ENCODE data around the gene TMEM121.
"Not testable (repeated sequence)": the region's sequence is repeated elsewhere in the genome, so short reads cannot be mapped to it uniquely, and the experiment has no call there.

TMEM121 gene

DNA sequence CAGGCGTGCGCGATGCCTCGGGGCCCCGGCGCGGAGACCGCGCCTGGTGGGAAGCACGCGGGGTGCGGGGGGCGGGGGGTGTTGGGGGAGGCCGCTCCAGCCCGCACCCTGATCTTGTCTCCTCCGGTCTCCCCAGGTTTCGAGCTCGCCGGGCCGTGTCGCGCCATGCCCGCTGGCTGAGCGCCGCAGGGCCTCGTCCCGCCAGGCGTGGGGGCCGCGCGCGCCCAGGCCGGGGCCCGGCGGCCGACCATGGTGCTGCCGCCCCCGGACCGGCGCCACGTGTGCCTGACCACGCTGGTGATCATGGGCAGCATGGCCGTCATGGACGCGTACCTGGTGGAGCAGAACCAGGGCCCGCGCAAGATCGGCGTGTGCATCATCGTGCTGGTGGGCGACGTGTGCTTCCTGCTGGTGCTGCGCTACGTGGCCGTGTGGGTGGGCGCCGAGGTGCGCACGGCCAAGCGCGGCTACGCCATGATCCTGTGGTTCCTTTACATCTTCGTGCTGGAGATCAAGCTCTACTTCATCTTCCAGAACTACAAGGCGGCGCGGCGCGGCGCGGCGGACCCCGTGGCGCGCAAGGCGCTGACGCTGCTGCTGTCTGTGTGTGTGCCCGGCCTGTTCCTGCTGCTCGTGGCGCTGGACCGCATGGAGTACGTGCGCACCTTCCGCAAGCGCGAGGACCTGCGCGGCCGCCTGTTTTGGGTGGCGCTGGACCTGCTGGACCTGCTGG, 2.4 kb downstream of the TMEM121 start:
- no peak for DNase-seq (ENCODE audit: low read depth)

DNA sequence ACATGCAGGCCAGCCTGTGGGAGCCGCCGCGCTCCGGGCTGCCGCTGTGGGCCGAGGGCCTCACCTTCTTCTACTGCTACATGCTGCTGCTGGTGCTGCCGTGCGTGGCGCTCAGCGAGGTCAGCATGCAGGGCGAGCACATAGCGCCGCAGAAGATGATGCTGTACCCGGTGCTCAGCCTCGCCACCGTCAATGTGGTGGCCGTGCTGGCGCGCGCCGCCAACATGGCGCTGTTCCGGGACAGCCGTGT, 2.9 kb downstream of the TMEM121 start:
- DNase-seq (ENCODE audit: low read depth): no peak

DNA sequence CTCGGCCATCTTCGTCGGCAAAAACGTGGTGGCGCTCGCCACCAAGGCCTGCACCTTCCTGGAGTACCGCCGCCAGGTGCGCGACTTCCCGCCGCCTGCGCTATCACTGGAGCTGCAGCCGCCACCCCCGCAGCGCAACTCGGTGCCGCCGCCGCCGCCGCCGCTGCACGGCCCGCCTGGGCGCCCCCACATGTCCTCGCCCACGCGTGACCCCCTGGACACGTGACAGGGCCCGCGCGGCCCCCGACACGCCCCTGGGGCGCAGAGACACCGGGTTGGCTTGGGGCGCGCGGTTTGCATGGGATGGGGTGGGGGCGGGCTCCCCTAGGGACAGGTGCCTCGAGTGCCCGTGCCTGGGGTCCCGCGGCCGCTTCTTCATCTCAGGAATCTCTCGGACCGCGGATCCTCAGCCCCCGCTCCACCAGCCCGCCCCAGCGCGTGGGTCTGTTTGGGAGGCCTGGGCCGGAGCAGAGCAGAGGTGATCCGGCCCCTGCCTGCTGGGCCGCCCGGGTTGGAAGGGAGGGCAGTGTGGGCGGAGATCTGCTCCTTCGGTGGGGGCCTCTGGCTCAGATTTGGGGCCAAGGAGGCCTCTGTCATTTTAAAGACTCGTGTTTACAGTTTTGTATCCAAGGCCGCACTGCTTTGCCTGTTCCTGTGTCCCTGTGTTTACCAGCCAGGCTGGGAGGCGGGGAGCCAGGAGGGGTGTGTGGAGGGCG, 3.3 kb downstream of the TMEM121 start:
- no peak for DNase-seq (ENCODE audit: low read depth)

DNA sequence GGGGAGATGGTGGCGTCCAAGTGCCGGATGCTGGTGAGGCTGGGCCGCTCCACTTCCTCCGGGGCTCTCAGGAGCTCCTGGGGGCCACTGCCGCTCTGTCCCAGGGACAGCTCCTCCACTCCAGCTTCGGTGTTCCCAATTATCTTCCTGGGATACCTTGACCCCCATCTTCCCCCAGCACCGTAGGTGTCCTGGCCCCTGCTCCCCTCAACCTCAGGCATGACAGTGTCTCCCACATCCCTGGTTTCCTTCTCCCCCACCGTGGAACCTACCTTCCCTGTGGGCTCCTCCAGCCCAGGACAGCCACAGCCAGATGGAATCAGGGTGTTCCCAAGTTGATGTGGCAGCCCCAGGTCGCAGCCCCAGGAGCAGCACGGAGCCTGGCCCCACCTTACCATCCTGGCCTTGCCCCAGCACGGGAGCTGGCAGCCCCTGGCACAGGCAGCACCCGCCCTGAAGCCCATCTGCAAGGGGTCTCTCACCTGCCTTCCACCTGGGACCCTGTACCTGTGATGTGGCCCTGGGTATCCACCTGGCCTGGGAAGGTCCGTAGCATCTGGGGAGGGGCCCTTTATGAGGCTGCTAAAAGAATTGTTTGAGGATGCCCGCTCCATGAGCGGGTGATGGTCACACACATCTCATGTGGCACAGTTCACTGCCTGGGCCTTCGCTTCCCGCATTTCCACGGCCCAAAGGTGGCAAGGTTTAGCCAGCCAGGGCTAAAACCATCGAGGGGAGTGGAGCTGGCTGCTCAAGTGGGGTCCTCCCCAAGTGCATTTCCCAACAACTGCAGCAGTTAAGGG, 4.1 kb downstream of the TMEM121 start:
- DNase-seq (ENCODE audit: low read depth): no peak

DNA sequence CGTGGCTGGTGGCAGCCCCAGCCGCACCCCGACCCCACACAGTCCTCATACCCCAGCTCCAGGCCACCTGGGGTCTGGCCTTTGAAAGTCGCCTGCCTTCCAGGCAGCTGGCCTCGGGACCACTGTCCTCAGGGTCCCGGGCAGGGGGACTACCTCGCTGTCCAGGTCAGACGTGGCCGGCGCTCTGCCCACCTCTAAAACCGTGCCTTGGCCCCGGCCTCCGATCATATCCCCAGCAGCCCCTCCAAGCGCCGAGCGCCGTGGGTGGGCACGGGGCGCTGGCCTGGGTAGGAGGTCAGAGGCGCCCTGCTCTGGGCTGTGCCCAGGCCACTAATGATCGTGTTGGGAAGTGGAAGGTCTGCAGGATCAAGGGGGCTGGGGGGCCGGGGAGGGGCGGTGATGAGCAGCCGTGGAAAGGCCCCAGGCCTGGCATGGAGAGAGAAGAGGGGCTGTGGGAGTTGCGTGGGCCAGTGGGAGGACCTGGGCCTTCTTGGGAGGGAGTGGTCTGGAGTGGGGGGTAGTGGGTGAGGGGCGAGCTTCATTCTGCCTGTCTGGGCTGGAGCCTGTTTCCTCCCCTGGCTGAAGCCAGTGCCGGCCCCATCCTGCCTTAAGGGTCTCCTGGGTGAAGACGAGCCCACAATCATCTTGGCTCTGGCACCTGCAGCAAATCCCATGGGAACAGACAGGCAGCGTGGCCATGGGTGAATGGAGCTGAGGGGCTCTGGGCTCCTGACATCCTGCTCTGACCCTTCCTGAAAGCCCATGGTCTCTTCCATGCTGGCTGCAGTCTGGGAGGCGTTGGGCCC, 4.9 kb downstream of the TMEM121 start:
- DNase-seq (ENCODE audit: low read depth): no peak

DNA sequence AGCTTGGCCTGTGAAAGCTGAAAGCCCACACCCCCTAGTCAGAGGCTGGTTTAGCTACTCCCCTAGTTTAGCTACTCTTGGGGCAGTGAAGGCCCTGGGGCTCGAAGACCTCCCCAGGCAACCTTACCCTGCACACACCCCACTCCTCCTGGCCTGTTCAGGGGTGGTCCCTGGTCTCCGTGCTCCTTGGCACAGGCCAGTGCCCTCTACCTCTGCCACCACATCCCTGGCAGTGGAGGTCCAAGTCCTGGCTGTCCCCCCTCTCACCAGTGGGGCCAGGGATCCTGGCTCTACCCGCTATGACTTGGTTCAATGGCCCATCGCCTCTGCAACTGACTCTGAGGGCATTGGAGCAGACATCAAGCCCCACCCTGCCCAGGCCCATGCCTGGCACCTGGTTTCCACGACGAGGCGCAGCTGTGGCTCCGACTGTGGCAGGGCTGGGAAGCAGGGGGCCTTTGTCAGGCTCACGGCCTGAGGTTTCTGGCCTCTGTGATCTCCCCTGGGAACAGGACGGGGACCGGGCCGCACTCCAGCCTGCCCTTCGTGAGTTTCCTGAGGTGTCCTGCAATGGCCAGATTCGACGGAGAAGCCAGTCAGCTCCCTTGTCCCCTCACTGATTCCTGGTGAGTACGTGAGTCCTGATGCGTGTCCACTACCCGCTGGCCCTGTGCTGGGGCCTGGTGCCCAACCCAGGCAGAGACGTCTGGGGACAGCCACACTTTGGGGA, 5.7 kb downstream of the TMEM121 start:
- DNase-seq (ENCODE audit: low read depth): no peak

DNA sequence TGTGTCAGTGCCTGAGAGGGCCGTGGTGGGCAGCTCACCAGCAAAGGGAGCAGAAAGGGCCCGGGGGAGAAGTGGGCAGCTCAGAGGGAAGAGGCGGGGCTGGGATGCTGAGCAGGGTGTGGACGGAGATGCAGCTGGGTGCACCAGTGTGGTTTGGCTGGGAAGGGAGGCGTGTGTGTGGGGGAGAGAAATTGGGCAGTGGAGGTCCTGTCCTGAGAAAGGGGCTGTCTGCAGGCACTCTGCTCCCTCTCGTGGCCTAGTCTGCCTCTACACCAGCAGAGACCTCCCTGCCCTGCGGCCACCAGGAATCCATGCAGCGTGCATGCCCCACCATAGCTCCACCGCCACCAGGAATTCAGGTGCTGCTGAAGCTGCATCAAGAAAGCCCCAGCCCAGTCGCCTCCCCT, 6.4 kb downstream of the TMEM121 start:
- DNase-seq (ENCODE audit: low read depth): no peak

DNA sequence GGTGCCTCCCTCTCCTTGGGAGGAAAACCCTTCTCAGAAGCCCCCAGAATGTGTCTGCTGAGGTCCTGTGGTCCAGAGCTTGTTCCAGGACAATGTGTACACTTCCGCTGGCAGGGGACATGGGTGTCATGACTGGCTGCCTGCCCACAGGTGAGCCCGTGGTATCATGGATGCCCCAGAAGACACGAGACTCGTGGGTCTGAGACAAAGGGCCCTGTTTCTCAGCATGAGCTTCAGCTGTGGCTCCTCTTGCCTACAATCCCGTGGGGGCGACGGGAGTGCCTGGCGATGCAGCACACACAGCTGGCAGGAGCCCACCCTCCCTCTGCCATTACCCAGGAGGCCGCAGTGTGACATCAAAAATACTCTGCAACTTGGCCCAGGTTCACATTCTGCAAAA, 7.0 kb downstream of the TMEM121 start:
- no peak for DNase-seq (ENCODE audit: low read depth)

DNA sequence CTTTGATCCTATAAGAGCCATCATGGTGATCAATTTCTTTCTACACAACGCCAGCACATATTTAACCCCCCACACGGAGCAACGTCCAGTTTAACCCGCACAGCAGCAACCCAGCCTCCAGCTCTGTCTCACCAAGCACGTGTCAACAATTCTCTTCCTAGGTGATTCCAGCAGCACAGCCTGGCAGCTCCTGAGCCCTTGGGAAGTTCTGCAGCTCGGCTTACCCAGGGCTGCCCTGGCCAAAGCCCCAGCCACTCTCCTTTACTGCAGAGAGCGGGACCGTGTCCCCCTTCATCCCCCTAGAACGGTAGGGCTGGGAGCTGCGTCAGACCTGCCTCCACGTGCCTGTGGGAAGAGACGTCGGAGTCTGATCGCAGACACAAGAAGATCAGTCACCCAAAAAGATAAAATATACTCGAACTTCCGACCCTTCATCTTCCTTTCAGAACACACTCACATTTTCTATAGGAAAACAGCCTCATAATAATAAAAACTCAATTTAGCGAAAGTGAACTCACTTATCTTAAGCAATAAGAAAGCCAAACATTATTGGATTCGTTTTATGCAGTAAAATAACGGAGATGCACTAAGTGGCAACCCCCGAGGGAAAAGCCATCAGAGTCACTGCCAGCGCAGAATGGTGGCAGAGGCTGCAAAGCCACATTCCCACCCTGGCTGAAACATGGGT, 7.6 kb downstream of the TMEM121 start:
- no peak for DNase-seq (ENCODE audit: low read depth)

DNA sequence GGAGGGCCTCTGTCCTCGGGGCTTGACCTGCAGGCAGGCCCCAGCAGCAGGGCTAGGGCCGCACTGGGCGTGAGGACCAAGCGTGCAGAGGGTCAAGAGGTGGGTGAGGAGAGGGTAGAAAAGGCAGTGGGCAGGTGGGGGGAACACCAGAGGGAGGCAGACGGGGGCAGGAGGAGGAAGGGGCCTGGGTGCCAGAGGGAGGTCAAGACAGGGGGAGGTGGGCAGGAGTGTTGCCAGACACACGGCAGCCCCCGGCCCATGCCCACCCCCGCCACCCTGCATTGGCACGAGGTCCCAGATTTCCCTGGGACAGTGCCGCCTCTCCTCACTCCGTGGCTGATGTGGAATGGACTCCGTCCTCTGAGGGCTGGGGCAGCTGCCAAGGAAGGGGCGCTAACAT, 8.2 kb downstream of the TMEM121 start:
- DNase-seq (ENCODE audit: low read depth): no peak

DNA sequence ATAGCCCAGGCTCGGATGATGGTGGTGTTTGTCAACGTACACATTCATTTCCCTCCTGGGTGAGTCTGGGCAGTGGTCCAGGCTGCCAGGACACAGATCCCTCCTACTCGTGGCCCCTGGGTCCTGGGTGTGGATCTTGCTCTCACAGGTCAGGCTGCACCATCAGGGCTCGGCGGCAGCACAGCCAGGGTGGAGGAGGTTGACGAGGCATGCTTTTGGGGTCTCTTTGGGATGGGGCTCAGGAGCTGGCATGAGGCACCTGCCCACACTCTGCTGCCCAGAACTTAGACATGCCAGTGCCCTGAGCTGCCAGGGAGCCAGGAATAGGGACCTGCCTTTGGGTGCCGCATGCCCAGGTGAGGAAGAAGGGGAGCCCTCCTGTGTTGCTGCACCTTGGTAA, 9.7 kb downstream of the TMEM121 start:
- DNase-seq (ENCODE audit: low read depth): no peak

DNA sequence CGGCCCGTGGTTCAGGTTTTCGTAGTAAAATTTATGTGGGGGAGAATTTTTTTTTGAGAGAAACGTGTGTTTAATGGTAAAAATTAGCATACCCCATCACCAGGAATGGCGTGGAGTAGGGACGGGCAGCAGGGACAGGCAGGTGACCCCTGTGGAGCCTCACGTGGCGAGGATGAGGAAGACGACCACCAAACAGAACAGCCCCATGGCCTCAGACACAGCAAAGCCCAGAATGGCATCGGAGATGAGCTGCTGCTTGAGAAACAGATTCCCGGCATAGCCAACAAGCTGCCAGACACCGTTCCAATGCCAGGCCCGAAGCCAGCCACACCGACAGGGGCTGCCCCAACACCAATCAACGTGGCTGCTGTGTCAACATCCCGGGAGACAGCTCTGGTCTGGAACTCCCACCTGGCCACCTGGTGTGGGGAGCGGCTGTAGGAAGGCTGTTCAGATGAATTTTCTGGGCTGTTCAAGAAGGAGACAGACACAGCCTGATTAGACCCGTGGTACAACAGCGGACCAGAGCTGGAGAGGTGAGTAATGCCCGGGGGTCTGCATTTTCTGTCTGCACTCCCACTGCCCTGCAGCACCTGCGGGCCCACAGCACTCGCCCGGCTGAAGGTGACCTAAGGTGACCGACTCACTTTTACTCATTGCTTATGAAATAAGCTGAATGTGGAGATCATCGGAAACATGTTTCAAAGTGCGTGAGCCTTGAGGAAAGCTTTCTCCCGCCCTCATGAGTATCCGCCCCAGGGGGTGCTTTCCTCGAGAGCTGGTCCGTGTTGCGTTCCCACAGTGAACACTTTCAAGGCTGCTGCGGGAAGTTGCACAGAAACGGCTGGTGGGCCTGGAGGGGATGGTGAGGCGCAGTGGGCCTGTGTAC, 10.6 kb downstream of the TMEM121 start:
- no peak for DNase-seq (ENCODE audit: low read depth)

DNA sequence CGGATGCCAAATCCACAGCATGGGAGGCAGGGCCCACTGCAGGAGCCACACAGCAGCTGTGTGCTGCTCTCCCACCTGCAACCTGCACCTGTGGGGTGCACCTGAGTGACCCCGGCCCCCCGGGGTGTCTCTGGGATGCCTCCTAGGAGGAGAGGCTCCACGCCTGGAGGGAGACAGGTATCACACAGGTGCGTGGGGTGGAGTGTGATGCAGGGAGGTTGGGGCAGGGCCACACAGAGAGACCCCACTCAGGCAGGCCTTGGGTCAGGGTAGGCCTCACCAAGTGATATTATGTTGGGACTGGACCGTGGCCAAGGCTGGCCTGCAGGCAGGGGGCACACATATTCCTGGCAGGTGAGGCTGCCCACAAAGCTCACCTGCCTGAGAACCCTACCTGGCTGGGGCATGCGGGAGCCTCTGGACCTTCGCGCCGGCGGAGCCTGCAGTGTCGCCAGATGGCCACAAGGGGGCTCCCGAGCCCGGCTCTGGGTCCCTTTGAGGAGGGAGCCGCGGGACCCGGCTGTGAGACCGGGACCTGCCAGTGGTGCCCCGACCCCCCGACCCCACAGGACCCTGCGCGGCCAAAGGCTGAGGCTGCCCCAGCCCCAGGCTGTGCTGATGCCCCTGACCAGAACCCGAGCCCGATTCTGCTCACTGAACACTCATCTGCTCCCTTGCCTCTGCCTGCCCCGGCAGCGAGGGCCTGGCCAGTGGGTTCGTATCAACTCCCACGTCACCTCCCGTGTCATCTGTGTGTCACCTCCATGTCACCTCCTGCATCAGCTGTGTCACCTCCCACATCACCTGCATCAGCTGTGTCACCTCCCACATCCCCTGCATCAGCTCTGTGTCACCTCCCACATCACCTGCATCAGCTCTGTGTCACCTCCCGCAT, 11.4 kb downstream of the TMEM121 start:
- peak; percentile 56 for DNase-seq (ENCODE audit: low read depth)

DNA sequence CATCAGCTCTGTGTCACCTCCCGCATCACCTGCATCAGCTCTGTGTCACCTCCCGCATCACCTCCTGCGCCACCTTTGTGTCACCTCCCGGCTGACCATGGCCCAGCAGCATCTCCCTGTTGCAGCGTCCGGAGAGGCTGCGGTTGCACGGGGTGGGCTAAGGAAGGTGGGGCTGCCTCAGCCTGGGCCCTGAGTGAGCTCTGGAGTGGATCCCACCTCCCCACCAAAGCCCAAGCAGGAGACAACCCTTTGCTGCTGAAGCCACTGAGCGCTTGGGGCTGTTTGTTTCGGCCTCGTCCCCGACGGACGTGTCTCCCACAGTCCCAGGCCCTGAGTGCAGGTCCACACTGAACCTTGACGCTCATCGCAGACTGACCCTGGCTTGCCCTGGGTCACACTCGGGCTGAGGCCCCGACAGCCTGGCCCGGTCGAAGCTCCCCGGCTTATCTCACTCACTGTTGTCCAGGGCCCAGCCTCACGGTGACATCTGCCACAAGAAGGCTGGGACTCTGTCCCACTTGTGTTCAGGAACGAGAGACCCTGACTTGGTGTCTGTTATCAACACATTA, 12.2 kb downstream of the TMEM121 start:
- DNase-seq (ENCODE audit: low read depth): no peak

DNA sequence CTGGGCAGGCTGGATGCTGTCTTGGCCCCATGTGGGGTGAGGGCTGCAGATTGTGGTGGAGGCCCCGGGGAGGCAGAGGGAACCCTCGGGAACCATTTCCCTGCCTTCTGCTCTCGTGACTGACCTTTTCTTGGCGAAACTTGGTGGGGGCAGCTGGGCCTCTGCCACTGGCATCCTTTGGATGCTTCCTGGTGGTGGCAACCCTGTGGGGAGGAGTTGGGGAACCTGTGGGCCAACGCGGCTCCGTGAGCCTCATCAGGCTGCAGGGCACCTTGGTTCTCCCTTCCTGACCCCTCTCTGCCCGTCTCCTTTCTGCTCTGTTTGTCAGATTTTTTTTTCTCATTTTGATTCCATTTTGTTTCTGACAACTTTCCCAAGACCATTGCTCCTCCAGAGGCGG, 14.4 kb downstream of the TMEM121 start:
- no peak for DNase-seq (ENCODE audit: low read depth)

DNA sequence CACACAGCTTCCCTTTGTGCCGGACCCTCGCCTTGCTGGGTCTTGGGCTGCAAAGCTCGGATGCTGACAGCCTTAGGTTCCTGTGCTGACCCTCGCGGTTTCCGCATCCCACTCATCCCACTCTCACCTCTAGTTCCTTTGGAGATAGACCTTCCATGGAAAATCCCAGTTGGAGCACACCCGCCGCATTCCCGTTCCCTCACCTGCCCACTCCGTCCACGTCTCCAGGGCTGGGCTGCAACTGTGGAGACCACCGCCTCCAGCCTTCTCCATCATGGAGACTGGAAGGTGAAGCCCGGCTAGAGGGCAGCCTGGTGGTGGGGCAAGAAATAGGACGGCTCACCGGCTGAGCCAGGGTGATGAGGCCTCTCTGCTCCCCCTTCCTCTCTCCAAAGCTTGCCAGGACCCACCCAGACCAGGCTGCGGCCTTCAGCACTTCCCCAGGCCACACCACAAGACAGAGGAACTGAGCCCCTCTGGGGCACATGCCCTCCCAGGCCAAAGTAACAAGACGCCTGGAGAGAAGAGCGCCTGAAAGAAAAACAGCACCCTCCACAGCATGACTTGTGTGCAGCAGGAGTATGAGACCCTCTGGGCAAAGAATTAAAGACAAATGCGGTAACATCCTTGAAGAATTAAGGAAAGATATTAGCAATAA, 15.0 kb downstream of the TMEM121 start:
- DNase-seq (ENCODE audit: low read depth): no peak

DNA sequence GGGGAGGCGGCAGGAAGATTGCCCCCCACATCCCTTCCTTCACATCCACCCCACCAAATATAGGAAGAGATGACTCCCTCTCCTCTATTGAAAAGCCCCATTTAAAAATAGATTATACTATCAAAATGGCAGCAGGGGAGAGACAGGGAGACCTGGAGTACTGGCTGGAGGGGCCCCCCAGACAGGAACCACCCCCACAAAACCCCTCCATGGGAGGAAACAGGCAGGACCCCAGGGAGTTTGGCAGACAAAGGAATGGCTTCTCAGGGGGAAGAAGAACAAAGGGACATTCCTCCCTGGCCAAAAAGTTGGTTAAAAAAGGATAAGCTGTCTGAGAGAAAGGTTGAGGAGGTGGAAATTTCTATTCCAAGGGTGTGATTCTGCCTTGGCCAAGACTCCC, 19.3 kb downstream of the TMEM121 start:
- not testable (repeated sequence) for DNase-seq (ENCODE audit: low read depth)

DNA sequence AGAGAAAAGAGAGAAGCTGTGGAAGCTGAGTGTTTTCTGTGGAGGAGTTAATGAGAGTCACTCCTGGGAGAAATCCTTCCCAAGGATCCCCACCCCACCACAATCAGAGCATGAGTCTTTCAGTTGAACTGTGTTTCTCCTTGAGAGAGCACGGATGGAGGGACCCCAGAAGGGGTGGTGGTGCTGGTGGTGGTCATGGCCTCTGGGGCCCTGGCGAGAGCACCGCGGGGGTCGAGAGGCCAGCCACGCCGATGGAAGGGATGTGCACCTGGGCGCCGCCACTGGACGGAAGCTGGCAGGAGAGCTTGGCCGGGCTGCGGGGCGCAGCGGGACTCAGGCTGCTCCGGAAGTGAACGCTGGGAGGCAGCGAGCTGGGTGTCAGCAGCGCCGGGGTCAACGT, 20.0 kb downstream of the TMEM121 start:
- DNase-seq (ENCODE audit: low read depth): not testable (repeated sequence)

All from stimulated activated CD8-positive, alpha-beta memory T cell treated with anti-CD3 and anti-CD28 coated beads, Interleukin-4, amount 100 ng/mL, for 24 hours (primary cell).